GM23338 (cell line): ENCODE measurements around the gene MGME1. TPM values are rescaled to one million over a fixed set of nuclear protein-coding genes. Genes with fewer than 3 reads are reported as not detected.

ENCODE experiments used
- ATAC-seq: fragments of 200-7000 bp; cut with Tn5 transposase; 3 replicates; pipeline ENCODE4 v1.9.1; 2020
- DNase-seq: peaks from one replicate; pipeline ENCODE4 v3.0.0-alpha.2; 2015; ENCODE audit warnings: low spot score
- H2AFZ ChIP-seq: fragments of 200-600 bp; sonication (generic); 2 replicates; pipeline ENCODE4 v1.8.0; 2016; ENCODE audit warnings: antibody characterized with exemption, mild to moderate bottlenecking, moderate library complexity
- H3F3A ChIP-seq: fragments of 200-600 bp; sonication (generic); replicated peaks from 2 replicates; pipeline ENCODE4 v1.8.0; 2017; ENCODE audit warnings: antibody characterized with exemption, mixed run types, low read depth
- H3K27ac ChIP-seq: fragments of 200-600 bp; sonication (generic); 2 replicates; pipeline ENCODE4 v1.6.1; 2016; ENCODE audit warnings: low read depth
- H3K27me3 ChIP-seq: fragments of 200-600 bp; sonication (generic); 2 replicates; pipeline ENCODE4 v1.8.0; 2016; ENCODE audit warnings: mild to moderate bottlenecking, mixed run types, moderate library complexity; ENCODE audit not compliant: insufficient read depth
- H3K36me3 ChIP-seq: fragments of 200-600 bp; sonication (generic); 2 replicates; pipeline ENCODE4 v1.8.0; 2016; ENCODE audit warnings: mild to moderate bottlenecking; ENCODE audit not compliant: insufficient read depth
- H3K4me1 ChIP-seq: fragments of 200-600 bp; sonication (generic); 2 replicates; pipeline ENCODE4 v1.8.0; 2016; ENCODE audit warnings: mild to moderate bottlenecking, moderate library complexity; ENCODE audit not compliant: insufficient read depth
- H3K4me2 ChIP-seq: fragments of 200-600 bp; sonication (generic); 2 replicates; pipeline ENCODE4 v1.7.1; 2017; ENCODE audit warnings: mixed run types
- H3K4me3 ChIP-seq: fragments of 200-600 bp; sonication (generic); 2 replicates; pipeline ENCODE4 v1.6.1; 2016; ENCODE audit warnings: mixed run types
- H3K79me2 ChIP-seq: fragments of 200-600 bp; sonication (generic); replicated peaks from 2 replicates; pipeline ENCODE4 v1.8.0; 2017; ENCODE audit warnings: mild to moderate bottlenecking; ENCODE audit not compliant: insufficient read depth
- H3K9me2 ChIP-seq: fragments of 200-600 bp; sonication (generic); 2 replicates; pipeline ENCODE4 v1.8.0; 2017; ENCODE audit not compliant: insufficient read depth
- H4K20me1 ChIP-seq: fragments of 200-600 bp; sonication (generic); replicated peaks from 2 replicates; pipeline ENCODE4 v1.8.0; 2017; ENCODE audit warnings: mild to moderate bottlenecking; ENCODE audit not compliant: insufficient read depth
- H3K27ac Mint-ChIP-seq: 2 replicates; pipeline ENCODE4 v1.8.0; 2020; ENCODE audit warnings: inconsistent platforms, mild to moderate bottlenecking, moderate library complexity, mixed read lengths
- H3K27me3 Mint-ChIP-seq: 3 replicates; pipeline ENCODE4 v1.8.0; 2022; ENCODE audit warnings: low read depth, mild to moderate bottlenecking, moderate library complexity, mixed read lengths, inconsistent platforms; ENCODE audit not compliant: insufficient read depth, poor library complexity
- H3K36me3 Mint-ChIP-seq: 3 replicates; pipeline ENCODE4 v1.8.0; 2021; ENCODE audit warnings: low read depth, mild to moderate bottlenecking, inconsistent platforms, moderate library complexity, mixed read lengths
- H3K4me1 Mint-ChIP-seq: 3 replicates; pipeline ENCODE4 v1.8.0; 2020; ENCODE audit warnings: mild to moderate bottlenecking, inconsistent platforms, mixed read lengths
- H3K4me3 Mint-ChIP-seq: 3 replicates; pipeline ENCODE4 v1.8.0; 2021; ENCODE audit warnings: moderate library complexity, mild to moderate bottlenecking, inconsistent platforms, mixed read lengths
- H3K9me3 Mint-ChIP-seq: 3 replicates; pipeline ENCODE4 v1.8.0; 2020; ENCODE audit warnings: moderate library complexity, mild to moderate bottlenecking, inconsistent platforms, mixed read lengths
- CREB1 ChIP-seq: fragments of 250-450 bp; sonication (Bioruptor Pico); IDR thresholded peaks from 2 replicates; pipeline ENCODE4 v1.5.0; 2020; ENCODE audit warnings: low read depth, mild to moderate bottlenecking, moderate library complexity
- EZH2phosphoT487 ChIP-seq: fragments of 200-600 bp; sonication (generic); IDR thresholded peaks from one replicate; pipeline ENCODE4 v1.8.1; 2018; ENCODE audit warnings: antibody characterized with exemption; ENCODE audit not compliant: unreplicated experiment
- JUNB ChIP-seq: IDR thresholded peaks from one replicate; pipeline ENCODE4 v1.6.1; 2016; ENCODE audit warnings: antibody characterized with exemption; ENCODE audit not compliant: unreplicated experiment
- ZNF114 ChIP-seq: fragments of 250-450 bp; sonication (Bioruptor Pico); IDR thresholded peaks from 2 replicates; pipeline ENCODE4 v1.5.0; 2020; ENCODE audit warnings: mild to moderate bottlenecking, moderate library complexity
- polyA plus RNA-seq: library from polyadenylated mRNA; unstranded; fragments of >200 nt; fragmentation: Nextera tagmentation; extraction: Ambion mirVana; gene quantifications from 2 replicates; pipeline ENCODE4 v1.2.1, GENCODE V29; 2016
- total RNA-seq: library from RNA; depleted of rRNA; stranded (reverse); fragments of >200 nt; shearing (Covaris generic); gene quantifications from 2 replicates; pipeline ENCODE4 v1.2.3, GENCODE V29; 2014
- TF ChIP-seq, protein P1 (sequence below), 2 experiments: fragments of 200-600 bp in 1 of 2; sonication (generic) in 1 of 2; conservative IDR thresholded peaks; 2 replicates each; pipeline versions ENCODE4 v1.5.1 to v1.6.1; 2016 to 2017; ENCODE audit warnings: antibody characterized with exemption in 2 of 2, low read depth in 2 of 2, mild to moderate bottlenecking in 2 of 2, moderate library complexity in 1 of 2
- TF ChIP-seq, protein P2 (sequence below): IDR thresholded peaks from one replicate; pipeline ENCODE4 v1.6.1; 2018; ENCODE audit warnings: antibody characterized with exemption; ENCODE audit not compliant: unreplicated experiment
- TF ChIP-seq, protein P3 (sequence below): fragments of 250-450 bp; sonication (Bioruptor Pico); IDR thresholded peaks from 2 replicates; pipeline ENCODE4 v1.5.0; 2020; ENCODE audit warnings: mild to moderate bottlenecking, moderate library complexity
- TF ChIP-seq, protein P4 (sequence below): IDR thresholded peaks from 2 replicates; pipeline ENCODE4 v1.6.1; 2016; ENCODE audit warnings: antibody characterized with exemption

The MGME1 gene
- total and polyA plus RNA-seq, 2 experiments from 2014 or later: 43.1 to 56.9 TPM

DNA sequence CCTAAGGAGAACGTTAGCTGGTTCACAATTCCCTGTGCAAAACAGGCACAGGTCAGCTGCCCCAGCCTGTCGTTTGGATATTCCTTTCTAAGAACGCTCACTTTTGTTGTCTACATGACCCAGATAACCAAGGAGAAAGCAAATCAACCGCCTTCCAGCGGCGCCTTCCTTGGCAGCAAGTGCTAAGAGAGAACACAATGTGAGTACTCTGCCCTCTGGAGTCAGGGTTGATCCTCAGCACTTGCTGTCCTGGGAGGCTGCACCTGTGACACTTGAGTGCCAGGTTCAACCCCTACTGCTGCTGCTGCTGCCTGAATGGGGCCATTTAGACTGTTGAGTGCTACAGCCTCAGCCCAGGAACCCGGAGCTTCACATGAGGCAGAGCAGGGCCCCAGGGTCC lies 52.1 kb downstream of the MGME1 start:
- Mint-ChIP-seq H3K36me3 (peaks cover 15% of the 10 kb centered on the region), H3K4me1 (no peaks in the 10 kb centered on the region), H3K27me3 (no peaks in the 10 kb centered on the region), H3K9me3 (peaks cover 5% of the 10 kb centered on the region; the same call in 2 of the 3 replicates), H3K4me3 (no peak overlapping the region), H3K27ac (0 out of 2 replicates have a peak overlapping the region, but pooled peaks have one; percentile 56)
- Histone ChIP-seq H3K79me2 (no peaks in the 10 kb centered on the region), H3K4me2 (no peak overlapping the region), H3K4me3 (no peak overlapping the region), H2AFZ (no peak overlapping the region), H3F3A (no peaks in the 10 kb centered on the region), H3K27me3 (no peaks in the 10 kb centered on the region), H3K4me1 (no peaks in the 10 kb centered on the region), H4K20me1 (no peaks in the 10 kb centered on the region), H3K27ac (no peak overlapping the region), H3K36me3 (no peaks in the 10 kb centered on the region; the same call in 1 of the 2 replicates), H3K9me2 (no peaks in the 10 kb centered on the region)
- DNase-seq (no peak), ATAC-seq (peak; percentile 27; the same call in 1 of the 3 replicates)
- no peak for TF ChIP-seq JUNB
- TF ChIP-seq, protein P1, sequence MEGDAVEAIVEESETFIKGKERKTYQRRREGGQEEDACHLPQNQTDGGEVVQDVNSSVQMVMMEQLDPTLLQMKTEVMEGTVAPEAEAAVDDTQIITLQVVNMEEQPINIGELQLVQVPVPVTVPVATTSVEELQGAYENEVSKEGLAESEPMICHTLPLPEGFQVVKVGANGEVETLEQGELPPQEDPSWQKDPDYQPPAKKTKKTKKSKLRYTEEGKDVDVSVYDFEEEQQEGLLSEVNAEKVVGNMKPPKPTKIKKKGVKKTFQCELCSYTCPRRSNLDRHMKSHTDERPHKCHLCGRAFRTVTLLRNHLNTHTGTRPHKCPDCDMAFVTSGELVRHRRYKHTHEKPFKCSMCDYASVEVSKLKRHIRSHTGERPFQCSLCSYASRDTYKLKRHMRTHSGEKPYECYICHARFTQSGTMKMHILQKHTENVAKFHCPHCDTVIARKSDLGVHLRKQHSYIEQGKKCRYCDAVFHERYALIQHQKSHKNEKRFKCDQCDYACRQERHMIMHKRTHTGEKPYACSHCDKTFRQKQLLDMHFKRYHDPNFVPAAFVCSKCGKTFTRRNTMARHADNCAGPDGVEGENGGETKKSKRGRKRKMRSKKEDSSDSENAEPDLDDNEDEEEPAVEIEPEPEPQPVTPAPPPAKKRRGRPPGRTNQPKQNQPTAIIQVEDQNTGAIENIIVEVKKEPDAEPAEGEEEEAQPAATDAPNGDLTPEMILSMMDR (conservative IDR thresholded peaks at IDR 0.05; ENCODE audit: low read depth in 2 of 2): peak in 1 of 2 experiments; percentile 25; a peak in 1 of 4 replicates

DNA sequence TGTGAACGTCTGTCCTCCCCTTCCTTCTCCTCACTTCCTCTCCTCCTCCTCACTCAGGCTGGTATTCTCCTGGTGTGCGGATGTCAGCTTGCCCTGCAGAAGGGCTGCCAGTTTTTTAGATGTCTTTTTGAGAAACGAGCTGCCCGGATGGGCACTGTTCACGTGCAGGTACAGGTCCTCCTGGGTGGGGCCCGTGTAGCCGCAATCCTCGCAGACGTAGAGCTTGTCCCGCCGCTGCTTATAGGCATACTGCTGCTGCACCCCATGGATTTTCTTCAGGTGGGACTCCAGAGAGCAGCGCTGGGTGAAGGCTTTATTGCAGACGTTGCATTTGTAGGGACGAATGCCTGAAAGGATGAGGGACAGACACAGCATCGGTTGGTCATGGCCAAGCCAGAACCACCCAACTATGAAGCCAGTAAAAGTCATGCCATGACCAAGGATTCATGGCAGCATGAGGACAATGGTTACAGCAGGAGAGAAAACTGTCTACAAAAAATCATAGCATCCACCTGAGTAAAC lies 55.8 kb downstream of the MGME1 start:
- H3K79me2 ChIP-seq: no peaks in the 10 kb centered on the region
- no peaks in the 10 kb centered on the region for H3K9me2 ChIP-seq
- peaks cover 21% of the 10 kb centered on the region for H3K36me3 Mint-ChIP-seq
- H3F3A ChIP-seq: no peaks in the 10 kb centered on the region
- no peaks in the 10 kb centered on the region for H3K27me3 Mint-ChIP-seq
- H3K9me3 Mint-ChIP-seq: peaks cover 5% of the 10 kb centered on the region; the same call in 2 of the 3 replicates
- H3K4me1 ChIP-seq: no peaks in the 10 kb centered on the region
- H3K4me1 Mint-ChIP-seq: no peaks in the 10 kb centered on the region
- ATAC-seq (no peak), DNase-seq (no peak)
- no peak overlapping the region for H2AFZ ChIP-seq
- no peak overlapping the region for H3K4me3 ChIP-seq
- H3K36me3 ChIP-seq: no peaks in the 10 kb centered on the region; the same call in 1 of the 2 replicates
- H3K27ac Mint-ChIP-seq: no peak overlapping the region
- no peaks in the 10 kb centered on the region for H3K27me3 ChIP-seq
- no peaks in the 10 kb centered on the region for H4K20me1 ChIP-seq
- H3K4me3 Mint-ChIP-seq: no peak overlapping the region
- no peak overlapping the region for H3K4me2 ChIP-seq
- H3K27ac ChIP-seq: no peak overlapping the region
- TF ChIP-seq, protein P2, sequence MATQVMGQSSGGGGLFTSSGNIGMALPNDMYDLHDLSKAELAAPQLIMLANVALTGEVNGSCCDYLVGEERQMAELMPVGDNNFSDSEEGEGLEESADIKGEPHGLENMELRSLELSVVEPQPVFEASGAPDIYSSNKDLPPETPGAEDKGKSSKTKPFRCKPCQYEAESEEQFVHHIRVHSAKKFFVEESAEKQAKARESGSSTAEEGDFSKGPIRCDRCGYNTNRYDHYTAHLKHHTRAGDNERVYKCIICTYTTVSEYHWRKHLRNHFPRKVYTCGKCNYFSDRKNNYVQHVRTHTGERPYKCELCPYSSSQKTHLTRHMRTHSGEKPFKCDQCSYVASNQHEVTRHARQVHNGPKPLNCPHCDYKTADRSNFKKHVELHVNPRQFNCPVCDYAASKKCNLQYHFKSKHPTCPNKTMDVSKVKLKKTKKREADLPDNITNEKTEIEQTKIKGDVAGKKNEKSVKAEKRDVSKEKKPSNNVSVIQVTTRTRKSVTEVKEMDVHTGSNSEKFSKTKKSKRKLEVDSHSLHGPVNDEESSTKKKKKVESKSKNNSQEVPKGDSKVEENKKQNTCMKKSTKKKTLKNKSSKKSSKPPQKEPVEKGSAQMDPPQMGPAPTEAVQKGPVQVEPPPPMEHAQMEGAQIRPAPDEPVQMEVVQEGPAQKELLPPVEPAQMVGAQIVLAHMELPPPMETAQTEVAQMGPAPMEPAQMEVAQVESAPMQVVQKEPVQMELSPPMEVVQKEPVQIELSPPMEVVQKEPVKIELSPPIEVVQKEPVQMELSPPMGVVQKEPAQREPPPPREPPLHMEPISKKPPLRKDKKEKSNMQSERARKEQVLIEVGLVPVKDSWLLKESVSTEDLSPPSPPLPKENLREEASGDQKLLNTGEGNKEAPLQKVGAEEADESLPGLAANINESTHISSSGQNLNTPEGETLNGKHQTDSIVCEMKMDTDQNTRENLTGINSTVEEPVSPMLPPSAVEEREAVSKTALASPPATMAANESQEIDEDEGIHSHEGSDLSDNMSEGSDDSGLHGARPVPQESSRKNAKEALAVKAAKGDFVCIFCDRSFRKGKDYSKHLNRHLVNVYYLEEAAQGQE: no peak
- TF ChIP-seq ZNF114 (no peak), CREB1 (CRISPR knock-in tag) (no peak), JUNB (no peak), EZH2phosphoT487 (no peak)
- TF ChIP-seq, protein P3, sequence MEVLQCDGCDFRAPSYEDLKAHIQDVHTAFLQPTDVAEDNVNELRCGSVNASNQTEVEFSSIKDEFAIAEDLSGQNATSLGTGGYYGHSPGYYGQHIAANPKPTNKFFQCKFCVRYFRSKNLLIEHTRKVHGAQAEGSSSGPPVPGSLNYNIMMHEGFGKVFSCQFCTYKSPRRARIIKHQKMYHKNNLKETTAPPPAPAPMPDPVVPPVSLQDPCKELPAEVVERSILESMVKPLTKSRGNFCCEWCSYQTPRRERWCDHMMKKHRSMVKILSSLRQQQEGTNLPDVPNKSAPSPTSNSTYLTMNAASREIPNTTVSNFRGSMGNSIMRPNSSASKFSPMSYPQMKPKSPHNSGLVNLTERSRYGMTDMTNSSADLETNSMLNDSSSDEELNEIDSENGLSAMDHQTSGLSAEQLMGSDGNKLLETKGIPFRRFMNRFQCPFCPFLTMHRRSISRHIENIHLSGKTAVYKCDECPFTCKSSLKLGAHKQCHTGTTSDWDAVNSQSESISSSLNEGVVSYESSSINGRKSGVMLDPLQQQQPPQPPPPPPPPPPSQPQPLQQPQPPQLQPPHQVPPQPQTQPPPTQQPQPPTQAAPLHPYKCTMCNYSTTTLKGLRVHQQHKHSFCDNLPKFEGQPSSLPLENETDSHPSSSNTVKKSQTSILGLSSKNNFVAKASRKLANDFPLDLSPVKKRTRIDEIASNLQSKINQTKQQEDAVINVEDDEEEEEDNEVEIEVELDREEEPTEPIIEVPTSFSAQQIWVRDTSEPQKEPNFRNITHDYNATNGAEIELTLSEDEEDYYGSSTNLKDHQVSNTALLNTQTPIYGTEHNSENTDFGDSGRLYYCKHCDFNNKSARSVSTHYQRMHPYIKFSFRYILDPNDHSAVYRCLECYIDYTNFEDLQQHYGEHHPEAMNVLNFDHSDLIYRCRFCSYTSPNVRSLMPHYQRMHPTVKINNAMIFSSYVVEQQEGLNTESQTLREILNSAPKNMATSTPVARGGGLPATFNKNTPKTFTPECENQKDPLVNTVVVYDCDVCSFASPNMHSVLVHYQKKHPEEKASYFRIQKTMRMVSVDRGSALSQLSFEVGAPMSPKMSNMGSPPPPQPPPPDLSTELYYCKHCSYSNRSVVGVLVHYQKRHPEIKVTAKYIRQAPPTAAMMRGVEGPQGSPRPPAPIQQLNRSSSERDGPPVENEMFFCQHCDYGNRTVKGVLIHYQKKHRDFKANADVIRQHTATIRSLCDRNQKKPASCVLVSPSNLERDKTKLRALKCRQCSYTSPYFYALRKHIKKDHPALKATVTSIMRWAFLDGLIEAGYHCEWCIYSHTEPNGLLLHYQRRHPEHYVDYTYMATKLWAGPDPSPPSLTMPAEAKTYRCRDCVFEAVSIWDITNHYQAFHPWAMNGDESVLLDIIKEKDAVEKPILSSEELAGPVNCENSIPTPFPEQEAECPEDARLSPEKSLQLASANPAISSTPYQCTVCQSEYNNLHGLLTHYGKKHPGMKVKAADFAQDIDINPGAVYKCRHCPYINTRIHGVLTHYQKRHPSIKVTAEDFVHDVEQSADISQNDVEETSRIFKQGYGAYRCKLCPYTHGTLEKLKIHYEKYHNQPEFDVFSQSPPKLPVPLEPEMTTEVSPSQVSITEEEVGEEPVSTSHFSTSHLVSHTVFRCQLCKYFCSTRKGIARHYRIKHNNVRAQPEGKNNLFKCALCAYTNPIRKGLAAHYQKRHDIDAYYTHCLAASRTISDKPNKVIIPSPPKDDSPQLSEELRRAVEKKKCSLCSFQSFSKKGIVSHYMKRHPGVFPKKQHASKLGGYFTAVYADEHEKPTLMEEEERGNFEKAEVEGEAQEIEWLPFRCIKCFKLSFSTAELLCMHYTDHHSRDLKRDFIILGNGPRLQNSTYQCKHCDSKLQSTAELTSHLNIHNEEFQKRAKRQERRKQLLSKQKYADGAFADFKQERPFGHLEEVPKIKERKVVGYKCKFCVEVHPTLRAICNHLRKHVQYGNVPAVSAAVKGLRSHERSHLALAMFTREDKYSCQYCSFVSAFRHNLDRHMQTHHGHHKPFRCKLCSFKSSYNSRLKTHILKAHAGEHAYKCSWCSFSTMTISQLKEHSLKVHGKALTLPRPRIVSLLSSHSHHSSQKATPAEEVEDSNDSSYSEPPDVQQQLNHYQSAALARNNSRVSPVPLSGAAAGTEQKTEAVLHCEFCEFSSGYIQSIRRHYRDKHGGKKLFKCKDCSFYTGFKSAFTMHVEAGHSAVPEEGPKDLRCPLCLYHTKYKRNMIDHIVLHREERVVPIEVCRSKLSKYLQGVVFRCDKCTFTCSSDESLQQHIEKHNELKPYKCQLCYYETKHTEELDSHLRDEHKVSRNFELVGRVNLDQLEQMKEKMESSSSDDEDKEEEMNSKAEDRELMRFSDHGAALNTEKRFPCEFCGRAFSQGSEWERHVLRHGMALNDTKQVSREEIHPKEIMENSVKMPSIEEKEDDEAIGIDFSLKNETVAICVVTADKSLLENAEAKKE (CRISPR knock-in tag): no peak
- TF ChIP-seq, protein P4, sequence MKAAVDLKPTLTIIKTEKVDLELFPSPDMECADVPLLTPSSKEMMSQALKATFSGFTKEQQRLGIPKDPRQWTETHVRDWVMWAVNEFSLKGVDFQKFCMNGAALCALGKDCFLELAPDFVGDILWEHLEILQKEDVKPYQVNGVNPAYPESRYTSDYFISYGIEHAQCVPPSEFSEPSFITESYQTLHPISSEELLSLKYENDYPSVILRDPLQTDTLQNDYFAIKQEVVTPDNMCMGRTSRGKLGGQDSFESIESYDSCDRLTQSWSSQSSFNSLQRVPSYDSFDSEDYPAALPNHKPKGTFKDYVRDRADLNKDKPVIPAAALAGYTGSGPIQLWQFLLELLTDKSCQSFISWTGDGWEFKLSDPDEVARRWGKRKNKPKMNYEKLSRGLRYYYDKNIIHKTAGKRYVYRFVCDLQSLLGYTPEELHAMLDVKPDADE: no peak
